Body of pancreas (tissue), 4 donors: ENCODE data around the gene ZNF74. TPM values are rescaled to one million over a fixed set of nuclear protein-coding genes. Genes with fewer than 3 reads are reported as not detected.

Experiments
- ATAC-seq: fragments of 150-250 bp; one replicate; pipeline ENCODE4 v1.9.1; 2016
- DNase-seq, 4 donors: peaks; one replicate each; pipeline ENCODE4 v3.0.0-alpha.2; 2019
- H3K27ac ChIP-seq, 4 donors: fragments of 200-600 bp; sonication (generic); 1 replicate in 3 of 4; 2 replicates in 1 of 4; pipeline versions ENCODE4 v1.5.1 to v1.6.1; 2016 to 2019; ENCODE audit warnings: mild to moderate bottlenecking in 1 of 4, mixed read lengths in 1 of 4, moderate library complexity in 1 of 4
- H3K27me3 ChIP-seq, 2 donors: fragments of 200-600 bp; sonication (generic); one replicate each; pipeline ENCODE4 v1.6.0; 2016; ENCODE audit warnings: mild to moderate bottlenecking in 1 of 2
- H3K36me3 ChIP-seq, 2 donors: fragments of 200-600 bp; sonication (generic); replicated peaks in 1 of 2; 2 replicates each; pipeline ENCODE4 v1.5.1; 2016; ENCODE audit warnings: low read depth in 2 of 2; ENCODE audit not compliant: insufficient read depth in 1 of 2
- H3K4me1 ChIP-seq: fragments of 200-600 bp; sonication (generic); one replicate; pipeline ENCODE4 v1.6.0; 2016
- H3K4me3 ChIP-seq, 2 donors: fragments of 200-600 bp; sonication (generic); 1 replicate in 1 of 2; 2 replicates in 1 of 2; pipeline ENCODE4 v1.5.1; 2016 to 2019
- H3K9me3 ChIP-seq, 3 donors: fragments of 200-600 bp; sonication (generic); 1 replicate in 2 of 3; 2 replicates in 1 of 3; pipeline ENCODE4 v1.5.1; 2016
- CTCF ChIP-seq, 7 experiments: fragments of 450-650 bp in 4 of 7; fragments of 200-600 bp in 3 of 7; sonication (generic) in 3 of 7; IDR thresholded peaks; one replicate each; pipeline ENCODE4 v1.5.1; 2016 to 2019; ENCODE audit warnings: antibody characterized with exemption in 7 of 7
- POLR2A ChIP-seq, 3 donors: fragments of 450-650 bp; IDR thresholded peaks; one replicate each; pipeline ENCODE4 v1.6.1; 2016; ENCODE audit warnings: antibody characterized with exemption in 3 of 3, mild to moderate bottlenecking in 2 of 3
- WGBS, 2 donors: methylation state at CpG; one replicate each; pipeline ENCODE4 v1.1.5; 2017; 5-methylcytosine and 5-hydroxymethylcytosine counted together
- intact Hi-C: fragments of 100-400 bp; cut with DNase I; formaldehyde crosslinking; loops from one replicate; pipeline ENCODE4 v1.15.1; 2023
- small RNA-seq: library from RNA; depleted of rRNA; stranded (forward); fragments of <200 nt; gene quantifications from one replicate; pipeline ENCODE3, GENCODE V24; 2016
- total RNA-seq, 2 donors: library from RNA; depleted of rRNA; stranded (reverse); fragments of >200 nt; gene quantifications; one replicate each; pipeline ENCODE4 v1.1.0, GENCODE V29; 2016

The ZNF74 gene
- total RNA-seq, 2 donors from 2014 or later, result 7.3 to 10.4 TPM

GRCh38 chr22:20457506-20458240, 63.7 kb downstream of the ZNF74 start:
- intact Hi-C loops, result no loop called here
- ATAC-seq (no peak), DNase-seq (no peak)
- WGBS, 2 donors, result 91 to 95% methylated on average over 13 to 15 of the region's 15 CpGs
- Histone ChIP-seq H3K27me3 (no peaks in the 10 kb centered on the region), H3K4me3 (no peak overlapping the region), H3K4me1 (no peaks in the 10 kb centered on the region), H3K36me3 (peaks cover 0 to 8% of the 10 kb centered on the region in 2 donors), H3K27ac (no peak overlapping the region), H3K9me3 (no peaks in the 10 kb centered on the region)
- TF ChIP-seq POLR2A (IDR thresholded peaks at IDR 0.05) (no peak), CTCF (IDR thresholded peaks at IDR 0.05) (no peak)

Small RNAs within 50 kb of the gene (small RNA-seq; reads per million reads assigned to genes)
- not detected for gene RNU6-225P

Other genes starting within 250 kb of the ZNF74 start
- gene CCDC188, start 243.1 kb upstream of the ZNF74 start, total RNA-seq, result not detected
- 1 to 10 TPM in 1 of 2 donors, under 1 TPM in 1; 0.66 to 1.8 TPM for gene RTN4R, start 125.8 kb upstream of the ZNF74 start, total RNA-seq
- gene DGCR6L, start 74.1 kb upstream of the ZNF74 start, total RNA-seq, result 10 to 100 TPM; 24.4 to 52.4 TPM
- gene SCARF2, start 43.7 kb downstream of the ZNF74 start, total RNA-seq, result 10 to 100 TPM in 1 of 2 donors, 1 to 10 TPM in 1; 9.9 to 13.5 TPM
- gene KLHL22, start 101.6 kb downstream of the ZNF74 start, total RNA-seq, result 10 to 100 TPM; 10.1 to 11.9 TPM
- gene MED15, start 113.5 kb downstream of the ZNF74 start, total RNA-seq, result 10 to 100 TPM; 31.6 to 36.9 TPM